Measurements from ENCODE around the gene EGFR.

DNA sequence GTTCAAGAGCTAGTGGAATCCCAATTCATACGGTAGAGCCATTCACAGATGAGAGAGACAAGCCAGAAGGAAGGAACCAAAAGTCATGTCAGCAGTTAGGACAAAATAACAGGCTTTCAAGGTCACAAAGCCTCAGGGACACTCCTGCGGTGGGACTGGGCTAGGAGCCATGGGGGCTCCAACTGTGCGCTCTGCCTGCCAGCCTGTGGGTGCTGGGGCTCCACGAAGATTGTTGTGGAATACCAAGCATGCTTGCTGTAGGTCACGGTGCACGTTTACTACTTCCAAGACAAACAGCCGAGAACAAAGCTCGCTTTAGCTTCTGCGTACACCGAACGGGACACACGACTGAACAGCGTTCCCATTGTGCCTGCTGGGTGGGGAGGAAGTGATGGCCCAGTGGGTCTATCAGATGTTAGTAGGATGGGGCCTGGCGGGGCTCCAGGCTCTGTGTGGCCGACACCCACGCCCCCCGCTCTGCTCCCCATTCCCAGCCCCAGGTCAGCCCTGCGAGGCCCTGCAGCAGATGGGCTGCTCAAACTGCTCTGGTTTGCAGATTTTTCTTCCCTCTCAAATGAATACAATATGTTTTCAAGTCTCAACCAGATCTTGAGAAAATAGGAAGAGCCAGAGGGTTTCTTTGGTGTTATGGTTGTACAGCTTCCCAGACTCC, 158.9 kb downstream of the EGFR start:
- TF ChIP-seq CTCF (IDR thresholded peaks at IDR 0.05; ENCODE audit: low read depth, low read length) (no peak), MAX (IDR thresholded peaks at IDR 0.05; ENCODE audit: low read depth, low read length) (no peak)
